GM19239 (cell line): Measurements from ENCODE around the gene PSKH1.
"Not testable (repeated sequence)": the region's sequence is repeated elsewhere in the genome, so short reads cannot be mapped to it uniquely, and the experiment has no call there.

ENCODE experiments used
- DNase-seq: peaks from one replicate; pipeline ENCODE4 v3.0.0; 2011; ENCODE audit warnings: low spot score; ENCODE audit not compliant: insufficient read length
- FAIRE-seq: peaks from 2 replicates; lab custom pipeline; 2011; peaks lifted over from hg19 to GRCh38; lab: Jason Lieb, UNC

PSKH1 gene

GRCh38 chr16:67972285-67972684 lies 79.2 kb downstream of the PSKH1 start:
- FAIRE-seq, DNase-seq: not testable (repeated sequence)

- DNase-seq, result no peak
- no peak for FAIRE-seq
Measured at GRCh38 chr16:67975321-67976105, 82.5 kb downstream of the PSKH1 start.

GRCh38 chr16:67976205-67976604 lies 83.2 kb downstream of the PSKH1 start:
- no peak for DNase-seq
- no peak for FAIRE-seq

- no peak for FAIRE-seq
- no peak for DNase-seq
Measured at GRCh38 chr16:67977005-67977404, 84.0 kb downstream of the PSKH1 start.

- FAIRE-seq, result no peak
Measured at GRCh38 chr16:67977469-67978227, 84.6 kb downstream of the PSKH1 start.

More at GRCh38 chr16:67977469-67978227, 84.6 kb downstream of the PSKH1 start:
- DNase-seq, result no peak
